Thoracic aorta (tissue), 2 donors: Measurements from ENCODE around the gene CLN6. TPM values are rescaled to one million over a fixed set of nuclear protein-coding genes. Genes with fewer than 3 reads are reported as not detected.

Experiments used
- ATAC-seq: fragments of 150-250 bp; one replicate; pipeline ENCODE4 v1.8.0; 2017; ENCODE audit warnings: low read depth; ENCODE audit not compliant: insufficient number of reproducible peaks, low FRiP score
- DNase-seq: peaks from one replicate; pipeline ENCODE4 v3.0.0-alpha.2; 2020; ENCODE audit warnings: low spot score
- H3K27ac ChIP-seq, 2 donors: fragments of 200-600 bp; sonication (generic); 1 replicate in 1 of 2; 2 replicates in 1 of 2; pipeline ENCODE4 v1.5.1; 2016; ENCODE audit warnings: mild to moderate bottlenecking in 2 of 2, moderate library complexity in 2 of 2
- H3K27me3 ChIP-seq: fragments of 200-600 bp; sonication (generic); replicated peaks from 2 replicates; pipeline ENCODE4 v1.6.0; 2016; ENCODE audit warnings: mild to moderate bottlenecking; ENCODE audit not compliant: insufficient read depth
- H3K36me3 ChIP-seq: fragments of 200-600 bp; sonication (generic); one replicate; pipeline ENCODE4 v1.5.1; 2016
- H3K4me1 ChIP-seq, 2 donors: fragments of 200-600 bp; sonication (generic); 1 replicate in 1 of 2; 2 replicates in 1 of 2; pipeline versions ENCODE4 v1.5.1 to v1.6.0; 2016; ENCODE audit warnings: low read depth in 2 of 2, mild to moderate bottlenecking in 1 of 2; ENCODE audit not compliant: control insufficient read depth in 1 of 2
- H3K4me3 ChIP-seq: fragments of 200-600 bp; sonication (generic); 2 replicates; pipeline ENCODE4 v1.5.1; 2016; ENCODE audit warnings: mild to moderate bottlenecking
- H3K9me3 ChIP-seq: fragments of 200-600 bp; sonication (generic); 2 replicates; pipeline ENCODE4 v1.5.1; 2016
- CTCF ChIP-seq: fragments of 200-600 bp; sonication (generic); IDR thresholded peaks from one replicate; pipeline ENCODE4 v1.5.1; 2019; ENCODE audit warnings: antibody characterized with exemption
- total RNA-seq, 2 donors: library from RNA; depleted of rRNA; stranded (reverse); fragments of >200 nt; gene quantifications; one replicate each; pipeline versions ENCODE4 v1.1.0 to v1.2.3, GENCODE V29; 2016

CLN6 gene
- total RNA-seq, 2 donors from 2014 or later: 18.5 to 22.9 TPM

- H3K4me3 ChIP-seq: peak overlapping the region; percentile 94
- TF ChIP-seq CTCF: no peak
- no peaks in the 10 kb centered on the region for H3K27me3 ChIP-seq
- H3K9me3 ChIP-seq: no peaks in the 10 kb centered on the region
- no peaks in the 10 kb centered on the region for H3K36me3 ChIP-seq
- peak; percentile 2 for ATAC-seq
- peaks cover 15 to 69% of the 10 kb centered on the region in 2 donors for H3K4me1 ChIP-seq
- peak overlapping the region; percentile 98 to 99 for H3K27ac ChIP-seq
- DNase-seq: no peak
Measured at GRCh38 chr15:68277131-68277602, 47.6 kb upstream of the CLN6 start.

- H3K4me3 ChIP-seq: peak overlapping the region; percentile 94
- peaks cover 17 to 69% of the 10 kb centered on the region in 2 donors for H3K4me1 ChIP-seq
- H3K27ac ChIP-seq: peak overlapping the region; percentile 98 to 99
- TF ChIP-seq CTCF: no peak
- DNase-seq (no peak), ATAC-seq (no peak)
- no peaks in the 10 kb centered on the region for H3K27me3 ChIP-seq
- H3K9me3 ChIP-seq: no peaks in the 10 kb centered on the region
- no peaks in the 10 kb centered on the region for H3K36me3 ChIP-seq
Measured at GRCh38 chr15:68276668-68277067, 47.1 kb upstream of the CLN6 start.

GRCh38 chr15:68275165-68275746 is 45.7 kb upstream of the CLN6 start:
- H3K4me3 ChIP-seq: no peak overlapping the region
- no peaks in the 10 kb centered on the region for H3K9me3 ChIP-seq
- peak overlapping the region; percentile 98 to 99 for H3K27ac ChIP-seq
- H3K27me3 ChIP-seq: no peaks in the 10 kb centered on the region
- H3K36me3 ChIP-seq: no peaks in the 10 kb centered on the region
- H3K4me1 ChIP-seq: peaks cover 18 to 67% of the 10 kb centered on the region in 2 donors
- no peak for TF ChIP-seq CTCF
- no peak for ATAC-seq
- no peak for DNase-seq

- TF ChIP-seq CTCF: no peak
- Histone ChIP-seq H3K27me3 (no peaks in the 10 kb centered on the region), H3K27ac (peak overlapping the region; percentile 98 to 99), H3K4me3 (no peak overlapping the region), H3K9me3 (no peaks in the 10 kb centered on the region), H3K36me3 (no peaks in the 10 kb centered on the region), H3K4me1 (peaks cover 18 to 63% of the 10 kb centered on the region in 2 donors)
- ATAC-seq (no peak), DNase-seq (no peak)
Measured at GRCh38 chr15:68274201-68274848, 44.8 kb upstream of the CLN6 start.

GRCh38 chr15:68272721-68273271 is 43.3 kb upstream of the CLN6 start:
- peak overlapping the region; percentile 98 to 99 for H3K27ac ChIP-seq
- peaks cover 18 to 63% of the 10 kb centered on the region in 2 donors for H3K4me1 ChIP-seq
- no peak overlapping the region for H3K4me3 ChIP-seq
- no peaks in the 10 kb centered on the region for H3K27me3 ChIP-seq
- H3K36me3 ChIP-seq: no peaks in the 10 kb centered on the region
- peak; percentile 50 for DNase-seq
- peak; percentile 64 for ATAC-seq
- no peak for TF ChIP-seq CTCF
- no peaks in the 10 kb centered on the region for H3K9me3 ChIP-seq
